ENCODE measurements around the gene MPZL1.

DNA sequence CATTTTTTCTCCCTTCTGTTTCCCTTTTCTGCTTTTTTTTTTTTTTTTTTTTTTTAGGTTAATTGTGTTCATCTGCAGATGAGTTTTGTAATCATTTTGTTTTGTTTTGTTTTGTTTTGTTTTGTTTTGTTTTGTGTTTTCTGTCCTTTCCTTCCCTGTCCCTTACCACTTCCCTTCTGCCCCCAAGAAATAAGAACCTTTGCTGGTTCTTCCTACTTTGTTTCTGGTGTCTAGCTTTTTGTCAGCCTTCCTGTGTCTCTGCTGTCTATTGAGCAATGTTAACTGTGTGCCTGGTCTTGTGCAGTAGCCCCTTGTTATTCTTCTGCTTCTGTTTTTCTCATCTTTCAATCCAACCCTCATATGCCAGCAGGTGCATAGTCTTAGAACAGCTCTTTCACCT, 46.0 kb downstream of the MPZL1 start:
- TF ChIP-seq, protein P1, sequence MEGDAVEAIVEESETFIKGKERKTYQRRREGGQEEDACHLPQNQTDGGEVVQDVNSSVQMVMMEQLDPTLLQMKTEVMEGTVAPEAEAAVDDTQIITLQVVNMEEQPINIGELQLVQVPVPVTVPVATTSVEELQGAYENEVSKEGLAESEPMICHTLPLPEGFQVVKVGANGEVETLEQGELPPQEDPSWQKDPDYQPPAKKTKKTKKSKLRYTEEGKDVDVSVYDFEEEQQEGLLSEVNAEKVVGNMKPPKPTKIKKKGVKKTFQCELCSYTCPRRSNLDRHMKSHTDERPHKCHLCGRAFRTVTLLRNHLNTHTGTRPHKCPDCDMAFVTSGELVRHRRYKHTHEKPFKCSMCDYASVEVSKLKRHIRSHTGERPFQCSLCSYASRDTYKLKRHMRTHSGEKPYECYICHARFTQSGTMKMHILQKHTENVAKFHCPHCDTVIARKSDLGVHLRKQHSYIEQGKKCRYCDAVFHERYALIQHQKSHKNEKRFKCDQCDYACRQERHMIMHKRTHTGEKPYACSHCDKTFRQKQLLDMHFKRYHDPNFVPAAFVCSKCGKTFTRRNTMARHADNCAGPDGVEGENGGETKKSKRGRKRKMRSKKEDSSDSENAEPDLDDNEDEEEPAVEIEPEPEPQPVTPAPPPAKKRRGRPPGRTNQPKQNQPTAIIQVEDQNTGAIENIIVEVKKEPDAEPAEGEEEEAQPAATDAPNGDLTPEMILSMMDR (IDR thresholded peaks at IDR 0.05): no peak
- TF ChIP-seq POLR2AphosphoS5 (IDR thresholded peaks at IDR 0.05) (no peak), POLR2A (IDR thresholded peaks at IDR 0.05) (no peak)

Data from breast epithelium (tissue), 3 donors.